22Rv1 (cell line): ENCODE data around the gene MED25.

ENCODE experiments used
- CTCF ChIP-seq: fragments of 450-650 bp; IDR thresholded peaks from 2 replicates; pipeline ENCODE4 v1.5.1; 2017; ENCODE audit warnings: mild to moderate bottlenecking
- ZFX ChIP-seq: fragments of 450-650 bp; IDR thresholded peaks from 2 replicates; pipeline ENCODE4 v1.6.1; 2017; ENCODE audit warnings: antibody characterized with exemption, borderline replicate concordance

DNA sequence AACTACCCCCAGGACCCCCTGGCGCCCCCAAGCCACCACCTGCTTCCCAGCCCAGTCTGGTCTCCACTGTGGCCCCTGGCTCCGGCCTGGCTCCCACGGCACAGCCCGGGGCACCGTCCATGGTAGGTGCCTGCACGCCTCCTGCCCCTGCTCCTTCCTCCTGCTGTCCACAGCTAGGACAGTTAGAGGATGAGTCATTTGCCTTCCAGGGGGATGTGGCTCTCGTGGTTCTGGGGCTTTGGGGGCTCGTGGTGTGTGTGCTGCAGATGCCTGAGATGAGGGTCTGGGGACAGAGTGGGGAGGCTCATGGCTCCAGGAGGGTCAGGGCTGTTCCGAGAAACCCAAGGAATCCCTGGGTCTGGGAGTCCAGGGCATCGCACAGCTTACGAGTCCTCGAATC is 12.7 kb downstream of the MED25 start:
- TF ChIP-seq ZFX (no peak), CTCF (no peak)
